Gastrocnemius medialis (tissue), 4 donors: ENCODE results near the gene NHLRC4. TPM values are rescaled to one million over a fixed set of nuclear protein-coding genes. Genes with fewer than 3 reads are reported as not detected.

Experiments used
- ATAC-seq, 2 donors: fragments of 150-250 bp; one replicate each; pipeline ENCODE4 v1.9.1; 2016
- DNase-seq, 2 donors: peaks; one replicate each; pipeline ENCODE4 v3.0.0-alpha.2; 2019
- H3K27ac ChIP-seq, 4 donors: fragments of 200-600 bp; sonication (generic); 1 replicate in 1 of 4; 2 replicates in 3 of 4; pipeline ENCODE4 v1.5.1; 2016 to 2018; ENCODE audit warnings: mild to moderate bottlenecking in 2 of 4, moderate library complexity in 1 of 4
- H3K27me3 ChIP-seq, 3 donors: fragments of 200-600 bp; sonication (generic) in 2 of 3; 1 replicate in 1 of 3; 2 replicates in 2 of 3; pipeline versions ENCODE4 v1.5.1 to v1.6.0; 2016 to 2019; ENCODE audit warnings: mild to moderate bottlenecking in 1 of 3, moderate library complexity in 1 of 3
- H3K36me3 ChIP-seq, 2 donors: fragments of 200-600 bp; sonication (generic) in 1 of 2; one replicate each; pipeline ENCODE4 v1.5.1; 2017 to 2018
- H3K4me1 ChIP-seq, 2 donors: fragments of 200-600 bp; sonication (generic) in 1 of 2; one replicate each; pipeline ENCODE4 v1.5.1; 2016 to 2017; ENCODE audit warnings: mild to moderate bottlenecking in 2 of 2
- H3K4me3 ChIP-seq, 4 donors: fragments of 200-600 bp; sonication (generic) in 3 of 4; 1 replicate in 1 of 4; 2 replicates in 3 of 4; pipeline ENCODE4 v1.5.1; 2016 to 2019; ENCODE audit warnings: mild to moderate bottlenecking in 2 of 4
- H3K9me3 ChIP-seq, 3 donors: fragments of 200-600 bp; sonication (generic) in 2 of 3; 1 replicate in 1 of 3; 2 replicates in 2 of 3; pipeline ENCODE4 v1.5.1; 2016 to 2019
- CTCF ChIP-seq, 5 experiments: fragments of 450-650 bp in 3 of 5; fragments of 200-600 bp in 2 of 5; sonication (generic) in 2 of 5; IDR thresholded peaks in 4 of 5; conservative IDR thresholded peaks in 1 of 5; 1 replicate in 4 of 5; 2 replicates in 1 of 5; pipeline ENCODE4 v1.5.1; 2016 to 2019; ENCODE audit warnings: antibody characterized with exemption in 5 of 5, mild to moderate bottlenecking in 3 of 5, moderate library complexity in 3 of 5
- POLR2A ChIP-seq, 2 donors: fragments of 450-650 bp; IDR thresholded peaks; one replicate each; pipeline ENCODE4 v1.6.1; 2017; ENCODE audit warnings: antibody characterized with exemption in 2 of 2, mild to moderate bottlenecking in 2 of 2, moderate library complexity in 2 of 2
- in situ Hi-C, 4 donors: fragments of 200-750 bp; cut with MboI; loops; one replicate each; pipeline versions ENCODE4 v1.15.0 to v1.8.0; 2017; ENCODE audit warnings: low sequenced_read_pairs in 4 of 4
- intact Hi-C: fragments of 100-400 bp; cut with DNase I; formaldehyde crosslinking; loops from one replicate; pipeline ENCODE4 v1.15.1; 2023; ENCODE audit warnings: low total_unique reads
- total RNA-seq, 4 donors: library from RNA; depleted of rRNA; stranded (reverse); fragments of >200 nt; gene quantifications; one replicate each; pipeline versions ENCODE4 v1.1.0 to v1.2.3, GENCODE V29; 2016

NHLRC4 gene
- total RNA-seq, 4 donors from 2014 or later, result 0.42 to 0.56 (median 0.48) TPM

- DNase-seq (peak; percentile 85 to 92), ATAC-seq (peak; percentile 36 to 42)
- intact Hi-C loops, result no loop called here
- in situ Hi-C loops, result no loop called here
- H3K9me3 ChIP-seq, result no peaks in the 10 kb centered on the region
- no peaks in the 10 kb centered on the region for H3K27me3 ChIP-seq
- H3K36me3 ChIP-seq, result no peaks in the 10 kb centered on the region
- H3K4me3 ChIP-seq, result peak overlapping the region; percentile 30 to 80 (median 34)
- TF ChIP-seq CTCF (IDR thresholded peaks at IDR 0.05 in 4 of 5, conservative IDR thresholded peaks at IDR 0.05 in 1 of 5) (peak in 4 of 5 experiments; percentile 20 to 58 (median 38)), POLR2A (IDR thresholded peaks at IDR 0.05) (peak; percentile 52 to 61)
- peak overlapping the region; percentile 87 to 97 (median 95) for H3K27ac ChIP-seq
- peaks cover 56 to 57% of the 10 kb centered on the region in 2 donors for H3K4me1 ChIP-seq
These were observed 25.9 kb downstream of the NHLRC4 start for GRCh38 chr16:592518-593306.

DNA sequence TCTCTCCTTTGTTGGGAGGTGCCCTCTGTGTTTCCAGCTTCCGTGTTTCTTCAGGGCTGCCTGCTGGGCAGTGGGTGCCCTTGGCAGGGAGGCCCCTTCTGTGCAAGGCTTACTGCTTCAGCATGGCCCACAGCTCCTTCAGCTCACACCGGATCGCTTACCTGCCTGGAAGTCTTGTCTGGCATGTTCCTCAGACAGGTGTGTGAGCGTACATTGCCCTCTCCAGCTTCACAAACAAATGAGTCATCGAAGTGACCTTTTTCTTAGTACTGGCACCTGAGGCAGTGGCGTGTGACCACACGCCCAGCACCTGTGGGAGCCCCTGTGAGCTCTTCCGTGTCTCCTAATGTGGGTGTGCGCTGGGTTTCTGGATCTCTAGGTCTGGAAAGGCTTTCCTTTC is 26.6 kb downstream of the NHLRC4 start:
- no peak for TF ChIP-seq CTCF (IDR thresholded peaks at IDR 0.05 in 4 of 5, conservative IDR thresholded peaks at IDR 0.05 in 1 of 5)
- TF ChIP-seq POLR2A (IDR thresholded peaks at IDR 0.05), result no peak
- in situ Hi-C loops, result no loop called here
- H3K36me3 ChIP-seq, result no peaks in the 10 kb centered on the region
- no peak for ATAC-seq
- H3K4me1 ChIP-seq, result peaks cover 49 to 50% of the 10 kb centered on the region in 2 donors
- no peaks in the 10 kb centered on the region for H3K9me3 ChIP-seq
- H3K27ac ChIP-seq, result peak overlapping the region; percentile 87 to 97 (median 95)
- no peaks in the 10 kb centered on the region for H3K27me3 ChIP-seq
- intact Hi-C loops, result no loop called here
- peak overlapping the region in 2 of 4 donors; percentile 30 to 31 for H3K4me3 ChIP-seq
- DNase-seq, result peak in 1 of 2 donors; percentile 58

DNA sequence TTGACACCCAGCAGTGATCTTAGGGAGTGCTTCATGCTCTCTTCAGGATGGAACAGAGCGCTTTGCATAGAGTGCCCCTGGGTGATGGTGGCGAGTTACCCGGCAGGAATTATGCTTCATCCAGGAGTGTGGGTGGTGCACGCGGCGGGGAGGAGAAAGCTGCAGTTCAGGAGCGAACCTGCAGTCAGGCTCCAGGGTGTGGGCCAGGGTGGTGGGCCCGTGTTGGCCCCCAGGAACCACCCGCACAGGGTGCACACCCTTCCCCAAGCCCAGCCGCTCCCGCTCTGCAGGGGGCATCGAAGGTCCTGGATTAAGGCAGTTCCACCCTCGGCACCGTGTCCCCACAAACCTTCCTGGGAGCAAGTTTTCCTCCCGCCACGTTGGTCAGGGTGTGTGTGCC is 27.0 kb downstream of the NHLRC4 start:
- Histone ChIP-seq H3K4me1 (peaks cover 49 to 50% of the 10 kb centered on the region in 2 donors), H3K4me3 (no peak overlapping the region), H3K9me3 (no peaks in the 10 kb centered on the region), H3K27ac (peak overlapping the region; percentile 87 to 97 (median 95)), H3K27me3 (no peaks in the 10 kb centered on the region), H3K36me3 (no peaks in the 10 kb centered on the region)
- in situ Hi-C loops (no loop called here), intact Hi-C loops (no loop called here)
- ATAC-seq, result no peak
- no peak for DNase-seq
- TF ChIP-seq CTCF (IDR thresholded peaks at IDR 0.05 in 4 of 5, conservative IDR thresholded peaks at IDR 0.05 in 1 of 5) (no peak), POLR2A (IDR thresholded peaks at IDR 0.05) (no peak)

GRCh38 chr16:595094-595528 is 28.3 kb downstream of the NHLRC4 start:
- DNase-seq, result no peak
- intact Hi-C loops, result no loop called here
- no peak overlapping the region for H3K4me3 ChIP-seq
- in situ Hi-C loops, result no loop called here
- no peak for TF ChIP-seq POLR2A (IDR thresholded peaks at IDR 0.05)
- TF ChIP-seq CTCF (IDR thresholded peaks at IDR 0.05 in 4 of 5, conservative IDR thresholded peaks at IDR 0.05 in 1 of 5), result no peak
- H3K27me3 ChIP-seq, result no peaks in the 10 kb centered on the region
- H3K9me3 ChIP-seq, result no peaks in the 10 kb centered on the region
- peaks cover 49 to 50% of the 10 kb centered on the region in 2 donors for H3K4me1 ChIP-seq
- peak overlapping the region; percentile 87 to 97 (median 95) for H3K27ac ChIP-seq
- no peaks in the 10 kb centered on the region for H3K36me3 ChIP-seq
- no peak for ATAC-seq
